ENCODE measurements around the gene MROH8.
"Not testable (repeated sequence)": the region's sequence is repeated elsewhere in the genome, so short reads cannot be mapped to it uniquely, and the experiment has no call there.

Gene MROH8

DNA sequence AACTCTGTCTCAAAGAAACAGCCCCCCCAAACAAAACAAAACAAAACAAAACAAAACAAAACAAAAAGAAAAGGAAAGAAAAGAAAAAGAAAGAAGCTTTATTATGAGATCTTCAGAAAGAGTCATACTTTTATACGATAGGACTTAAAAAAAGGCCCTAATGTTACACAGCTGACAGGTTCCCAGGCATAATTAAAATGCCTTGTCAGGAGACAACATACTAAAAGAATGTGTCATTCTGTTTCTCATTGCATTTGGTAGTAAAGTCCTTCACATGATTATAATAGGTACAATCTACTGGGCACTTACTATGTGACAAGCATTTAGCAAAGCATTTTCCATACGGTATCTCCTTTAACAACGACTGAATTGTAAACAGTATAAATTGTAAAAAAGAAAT lies 36.6 kb downstream of the MROH8 start:
- Histone ChIP-seq H3K27me3 (no peaks in the 10 kb centered on the region), H3K4me3 (ENCODE audit: low read depth in 1 of 2, low read length in 1 of 2) (no peak overlapping the region), H3K36me3 (no peaks in the 10 kb centered on the region), H3K4me1 (ENCODE audit: control insufficient read depth in 1 of 2, insufficient read depth in 1 of 2, low read depth in 1 of 2, low read length in 1 of 2) (no peaks in the 10 kb centered on the region), H3K9me3 (no peaks in the 10 kb centered on the region), H3K27ac (no peak overlapping the region)
- no peak for TF ChIP-seq CTCF (IDR thresholded peaks at IDR 0.05)

- Histone ChIP-seq H3K9me3 (no peaks in the 10 kb centered on the region), H3K4me3 (ENCODE audit: low read depth in 1 of 2, low read length in 1 of 2) (no peak overlapping the region), H3K27ac (no peak overlapping the region), H3K4me1 (ENCODE audit: control insufficient read depth in 1 of 2, insufficient read depth in 1 of 2, low read depth in 1 of 2, low read length in 1 of 2) (no peaks in the 10 kb centered on the region), H3K27me3 (no peaks in the 10 kb centered on the region), H3K36me3 (no peaks in the 10 kb centered on the region)
- no peak for TF ChIP-seq CTCF (IDR thresholded peaks at IDR 0.05)
Measured at GRCh38 chr20:37137547-37137946, 41.8 kb downstream of the MROH8 start.

- H3K4me3 ChIP-seq (ENCODE audit: low read depth in 1 of 2, low read length in 1 of 2) = no peak overlapping the region
Measured at GRCh38 chr20:37133952-37134351, 45.4 kb downstream of the MROH8 start.

GRCh38 chr20:37131486-37131885 lies 47.9 kb downstream of the MROH8 start:
- Histone ChIP-seq H3K27me3 (no peaks in the 10 kb centered on the region), H3K4me3 (ENCODE audit: low read depth in 1 of 2, low read length in 1 of 2) (no peak overlapping the region), H3K4me1 (ENCODE audit: control insufficient read depth in 1 of 2, insufficient read depth in 1 of 2, low read depth in 1 of 2, low read length in 1 of 2) (no peaks in the 10 kb centered on the region), H3K36me3 (no peaks in the 10 kb centered on the region), H3K27ac (no peak overlapping the region), H3K9me3 (no peaks in the 10 kb centered on the region)
- no peak for TF ChIP-seq CTCF (IDR thresholded peaks at IDR 0.05)

More at GRCh38 chr20:37133952-37134351, 45.4 kb downstream of the MROH8 start:
- H3K27ac ChIP-seq = no peak overlapping the region
- H3K27me3 ChIP-seq = no peaks in the 10 kb centered on the region
- no peaks in the 10 kb centered on the region for H3K4me1 ChIP-seq (ENCODE audit: control insufficient read depth in 1 of 2, insufficient read depth in 1 of 2, low read depth in 1 of 2, low read length in 1 of 2)
- H3K36me3 ChIP-seq = no peaks in the 10 kb centered on the region
- TF ChIP-seq CTCF (IDR thresholded peaks at IDR 0.05) = no peak
- H3K9me3 ChIP-seq = no peaks in the 10 kb centered on the region

DNA sequence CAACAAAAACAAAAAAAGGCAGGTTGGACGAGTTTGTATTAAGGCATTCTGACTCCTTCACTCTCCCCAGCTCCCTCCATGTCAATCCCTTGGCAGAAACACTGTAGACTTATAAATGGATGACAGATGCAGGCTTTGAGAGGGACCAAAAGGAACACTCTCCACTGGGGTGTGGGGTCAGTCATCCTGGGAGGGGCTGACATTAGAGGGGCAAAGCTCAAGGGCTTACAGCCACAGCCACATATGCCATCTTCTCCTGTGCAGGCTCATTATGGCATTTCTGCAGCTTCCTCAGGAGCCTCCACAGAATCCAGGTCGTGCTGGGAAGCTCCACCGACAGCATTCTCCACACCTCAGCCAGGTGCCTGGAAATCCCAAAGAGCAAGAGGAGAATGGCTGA lies 50.5 kb downstream of the MROH8 start:
- TF ChIP-seq CTCF (IDR thresholded peaks at IDR 0.05) = no peak
- no peak overlapping the region for H3K27ac ChIP-seq
- H3K27me3 ChIP-seq = no peaks in the 10 kb centered on the region
- H3K4me3 ChIP-seq (ENCODE audit: low read depth in 1 of 2, low read length in 1 of 2) = no peak overlapping the region
- H3K9me3 ChIP-seq = no peaks in the 10 kb centered on the region
- no peaks in the 10 kb centered on the region for H3K36me3 ChIP-seq
- peaks cover under 1% of the 10 kb centered on the region in 2 experiments for H3K4me1 ChIP-seq (ENCODE audit: control insufficient read depth in 1 of 2, insufficient read depth in 1 of 2, low read depth in 1 of 2, low read length in 1 of 2)

GRCh38 chr20:37126290-37126689 lies 53.1 kb downstream of the MROH8 start:
- H3K27me3 ChIP-seq; H3K4me3 ChIP-seq (ENCODE audit: low read depth in 1 of 2, low read length in 1 of 2); H3K36me3 ChIP-seq; H3K9me3 ChIP-seq; H3K27ac ChIP-seq: not testable (repeated sequence)
- peaks cover 8 to 10% of the 10 kb centered on the region in 2 experiments for H3K4me1 ChIP-seq (ENCODE audit: control insufficient read depth in 1 of 2, insufficient read depth in 1 of 2, low read depth in 1 of 2, low read length in 1 of 2)
